Effector memory CD8-positive, alpha-beta T cell (primary cell): ENCODE measurements around the gene SH3RF3.

Source experiments
- ATAC-seq: fragments of 150-1000 bp; cut with Tn5 transposase; replicated peaks from 2 replicates; pipeline ENCODE4 v1.10.0; 2021; ENCODE audit warnings: mild to moderate bottlenecking, moderate library complexity
- DNase-seq, 3 experiments: peaks; one replicate each; pipeline ENCODE4 v3.0.0; 2021
- H3K27ac Mint-ChIP-seq, 2 donors: one replicate each; pipeline ENCODE4 v1.8.0; 2022; ENCODE audit warnings: mild to moderate bottlenecking in 2 of 2, mixed read lengths in 2 of 2, moderate library complexity in 2 of 2
- H3K27me3 Mint-ChIP-seq, 2 donors: one replicate each; pipeline ENCODE4 v1.8.0; 2022; ENCODE audit warnings: mixed read lengths in 2 of 2
- H3K36me3 Mint-ChIP-seq: one replicate; pipeline ENCODE4 v1.8.0; 2022; ENCODE audit warnings: mild to moderate bottlenecking, moderate library complexity, mixed read lengths; ENCODE audit not compliant: insufficient read depth
- H3K4me1 Mint-ChIP-seq, 2 donors: one replicate each; pipeline ENCODE4 v1.8.0; 2022; ENCODE audit warnings: low read depth in 2 of 2, mixed read lengths in 2 of 2
- H3K4me3 Mint-ChIP-seq, 2 donors: one replicate each; pipeline ENCODE4 v1.8.0; 2022; ENCODE audit warnings: mild to moderate bottlenecking in 2 of 2, mixed read lengths in 2 of 2, moderate library complexity in 2 of 2
- H3K9me3 Mint-ChIP-seq, 2 donors: one replicate each; pipeline ENCODE4 v1.8.0; 2022; ENCODE audit warnings: mixed read lengths in 2 of 2

The SH3RF3 gene

DNA sequence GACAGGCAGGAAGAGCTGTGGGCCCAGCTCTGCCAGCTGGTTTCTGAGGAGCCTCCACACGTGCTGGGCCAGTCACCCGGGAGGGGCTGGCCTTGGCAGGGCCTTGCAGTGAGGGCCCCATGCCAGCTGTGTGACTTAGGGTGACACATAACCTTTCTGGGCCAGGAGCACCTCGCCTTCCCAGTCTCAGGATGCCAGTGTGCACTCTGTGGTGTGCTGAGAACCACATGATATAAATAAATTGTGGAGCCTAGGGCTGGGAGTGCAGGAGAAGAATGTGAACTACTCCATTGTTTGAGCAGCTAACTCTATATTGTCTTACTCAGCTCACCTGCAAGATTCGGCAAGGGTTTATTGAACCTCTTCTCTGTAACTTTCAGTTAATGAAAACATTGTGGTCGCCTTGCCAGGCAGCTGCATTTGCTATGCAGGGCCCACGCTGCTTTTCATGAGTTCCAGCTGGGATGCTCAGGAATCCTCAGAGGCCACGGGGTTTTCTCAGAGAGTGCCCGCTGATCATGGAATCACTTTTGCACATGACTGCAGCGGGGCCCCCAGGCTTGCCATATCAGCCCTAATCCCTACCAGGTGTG lies 222.3 kb downstream of the SH3RF3 start:
- no peaks in the 10 kb centered on the region for H3K27me3 Mint-ChIP-seq
- no peak for DNase-seq
- H3K4me3 Mint-ChIP-seq, result no peak overlapping the region
- ATAC-seq, result no peak
- H3K27ac Mint-ChIP-seq, result peak overlapping the region; percentile 9 to 85
- H3K4me1 Mint-ChIP-seq, result peaks cover 14 to 21% of the 10 kb centered on the region in 2 donors
- H3K36me3 Mint-ChIP-seq, result no peaks in the 10 kb centered on the region
- H3K9me3 Mint-ChIP-seq, result no peaks in the 10 kb centered on the region

DNA sequence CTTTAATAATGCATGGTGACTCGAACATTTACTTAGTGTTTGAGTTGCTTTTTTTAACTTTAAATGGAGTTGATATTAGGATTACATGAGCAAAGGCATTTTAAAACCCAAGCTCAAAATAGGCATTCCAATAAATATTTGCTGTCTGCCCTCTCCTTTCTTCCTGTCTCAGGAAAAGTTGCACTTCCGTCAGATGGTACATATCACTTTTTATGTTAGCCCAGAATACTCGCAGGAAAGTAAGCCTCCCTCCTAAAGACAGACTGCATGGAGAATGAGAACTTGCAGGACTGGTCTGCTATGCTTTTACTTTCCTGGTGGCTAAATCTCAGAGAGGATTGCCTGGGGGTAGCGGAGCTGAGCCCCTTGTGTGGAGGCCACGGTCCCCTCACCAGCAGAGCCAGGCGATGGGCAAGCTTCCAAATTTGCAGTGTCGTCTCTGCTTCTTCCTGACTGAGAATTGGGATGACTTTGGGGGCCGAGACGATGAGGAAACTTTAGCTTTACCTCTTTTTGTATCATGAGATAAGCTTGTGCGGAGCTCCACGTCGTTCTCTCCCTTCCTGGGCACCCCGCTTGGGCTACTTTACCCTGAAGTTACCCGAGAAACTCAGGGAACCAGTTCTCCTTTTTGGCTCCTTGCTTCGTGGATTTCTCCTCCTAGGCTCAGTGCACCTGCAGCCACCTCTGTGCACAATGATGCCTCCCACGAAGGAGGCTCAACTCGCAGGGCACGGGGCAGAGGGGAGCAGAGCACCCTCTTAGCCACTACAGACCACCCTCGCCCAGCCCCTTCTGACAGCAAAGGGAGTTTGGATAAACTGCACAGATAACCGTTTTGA lies 223.3 kb downstream of the SH3RF3 start:
- ATAC-seq (no peak), DNase-seq (no peak)
- Mint-ChIP-seq H3K36me3 (no peaks in the 10 kb centered on the region), H3K27me3 (no peaks in the 10 kb centered on the region), H3K27ac (peak overlapping the region in 1 of 2 donors; percentile 13), H3K4me1 (peaks cover 14 to 21% of the 10 kb centered on the region in 2 donors), H3K9me3 (no peaks in the 10 kb centered on the region), H3K4me3 (no peak overlapping the region)

DNA sequence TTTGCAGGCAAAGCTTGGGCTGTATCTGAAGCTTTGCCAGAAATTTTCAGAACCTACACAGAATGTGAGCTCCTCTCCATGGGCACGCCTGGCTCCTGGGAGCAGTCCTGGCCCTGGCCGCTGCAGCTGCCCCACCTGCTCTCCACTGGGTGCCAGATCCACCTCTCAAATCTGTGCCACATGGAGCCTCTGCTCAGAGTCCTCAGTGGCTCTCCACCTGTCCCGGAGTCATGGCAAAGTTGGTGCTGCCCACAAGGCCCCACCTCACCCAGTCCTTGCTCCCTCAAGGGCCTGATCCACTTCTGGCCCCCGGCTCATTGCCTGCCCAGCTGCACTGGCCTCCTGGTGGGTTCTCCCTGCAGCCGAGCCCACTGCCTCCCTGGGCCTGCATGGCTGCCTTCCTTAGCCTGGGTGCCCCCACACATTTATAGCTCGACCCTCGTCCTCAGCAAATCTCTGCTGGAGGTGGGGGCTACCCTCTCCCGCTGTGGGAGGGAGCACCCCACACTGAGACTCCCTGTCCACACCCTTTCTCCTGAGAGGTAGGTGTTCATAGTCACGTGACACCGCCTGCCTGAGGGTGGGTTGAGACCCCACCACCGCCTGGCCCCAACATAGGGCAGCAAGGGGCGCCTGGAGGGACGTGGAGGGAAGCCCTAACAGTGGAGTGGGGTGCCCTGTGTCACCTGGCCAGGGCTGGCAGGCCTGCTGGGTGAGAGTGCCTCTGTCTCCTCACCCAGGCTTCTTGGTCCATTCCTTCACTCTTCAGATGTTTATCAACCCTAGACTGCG lies 224.1 kb downstream of the SH3RF3 start:
- peak overlapping the region in 1 of 2 donors; percentile 13 for H3K27ac Mint-ChIP-seq
- no peak overlapping the region for H3K4me3 Mint-ChIP-seq
- H3K27me3 Mint-ChIP-seq, result no peaks in the 10 kb centered on the region
- ATAC-seq, result no peak
- H3K4me1 Mint-ChIP-seq, result peaks cover 14 to 19% of the 10 kb centered on the region in 2 donors
- no peak for DNase-seq
- H3K36me3 Mint-ChIP-seq, result no peaks in the 10 kb centered on the region
- no peaks in the 10 kb centered on the region for H3K9me3 Mint-ChIP-seq

DNA sequence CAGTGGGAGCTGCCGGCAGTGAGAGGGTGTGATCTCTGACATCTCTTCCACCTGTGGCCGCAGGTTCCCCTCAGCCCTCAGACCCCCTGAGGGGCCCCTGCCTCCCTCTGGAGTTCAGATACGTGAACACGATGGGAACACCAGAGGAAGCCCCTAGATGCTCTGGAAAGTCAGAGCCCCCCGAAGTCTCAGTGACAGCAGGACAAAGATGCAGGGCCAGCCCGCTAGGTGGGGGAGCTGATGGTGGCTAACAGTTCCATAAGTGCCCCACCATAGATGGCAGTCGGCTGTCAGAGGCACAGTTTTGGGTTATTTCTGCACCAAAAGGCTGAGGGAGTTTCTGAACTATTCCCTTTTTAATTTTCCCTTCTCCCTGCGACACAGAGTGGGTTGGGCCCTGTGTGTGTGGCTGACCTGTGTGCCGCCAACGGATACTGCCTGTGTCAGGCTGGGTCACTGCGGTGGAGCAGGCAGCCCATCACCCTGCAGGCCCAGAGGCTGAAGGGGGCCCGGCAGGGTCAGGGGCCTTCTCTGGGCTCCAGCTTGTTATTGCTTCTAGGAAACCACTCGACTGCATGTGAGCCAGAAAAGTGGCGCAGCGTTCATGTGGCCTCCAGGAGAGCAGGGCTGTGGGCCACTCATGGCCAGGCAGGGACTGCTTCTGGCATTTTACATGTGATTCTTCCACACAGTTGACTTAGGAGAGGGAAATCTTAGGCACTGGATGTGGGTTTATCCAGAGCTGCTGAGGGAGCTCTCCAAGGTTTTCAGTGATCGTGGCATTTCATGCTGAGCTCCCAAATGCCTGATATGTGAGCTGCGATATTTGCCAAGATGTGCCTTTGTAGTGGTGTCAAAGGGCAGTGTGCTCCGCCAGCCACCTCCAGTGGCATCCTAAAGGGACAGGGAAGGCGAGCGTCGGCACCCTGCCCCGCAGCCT lies 225.1 kb downstream of the SH3RF3 start:
- H3K4me1 Mint-ChIP-seq, result peaks cover 8 to 12% of the 10 kb centered on the region in 2 donors
- H3K4me3 Mint-ChIP-seq, result no peak overlapping the region
- peaks cover 0 to 4% of the 10 kb centered on the region in 2 donors for H3K9me3 Mint-ChIP-seq
- no peak overlapping the region for H3K27ac Mint-ChIP-seq
- no peaks in the 10 kb centered on the region for H3K36me3 Mint-ChIP-seq
- no peak for ATAC-seq
- no peak for DNase-seq
- H3K27me3 Mint-ChIP-seq, result no peaks in the 10 kb centered on the region

DNA sequence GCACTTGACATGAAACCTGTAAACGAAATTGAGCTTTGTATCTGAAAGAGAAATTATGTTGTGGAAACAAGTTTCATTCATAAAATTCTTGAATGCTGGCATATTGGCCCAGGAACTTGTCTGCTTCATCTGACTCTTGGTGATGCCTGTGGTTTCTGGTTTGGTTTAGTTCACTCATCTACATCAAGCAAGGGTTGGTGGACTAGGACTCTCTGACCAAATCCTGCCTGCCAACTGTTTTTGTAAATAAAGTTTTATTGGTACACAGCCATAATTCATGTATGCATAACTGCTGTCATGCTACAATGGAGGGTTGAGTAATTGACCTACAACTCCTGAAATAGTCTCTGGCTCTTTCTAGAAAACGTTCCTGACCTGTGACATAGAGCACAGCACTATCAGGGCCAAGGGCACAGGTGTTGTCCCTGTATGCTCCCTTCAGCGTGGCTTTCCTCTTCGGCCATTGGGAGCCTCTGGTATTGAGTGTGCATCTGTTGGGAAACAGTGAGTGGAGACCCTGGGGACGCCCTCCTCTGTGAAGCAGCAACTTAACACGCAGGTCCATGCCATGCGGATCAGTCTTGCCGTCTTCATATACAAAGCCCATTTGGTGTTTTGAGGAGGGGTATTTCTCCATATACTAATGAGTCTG lies 226.3 kb downstream of the SH3RF3 start:
- Mint-ChIP-seq H3K27me3 (no peaks in the 10 kb centered on the region), H3K4me1 (peaks cover 0 to 5% of the 10 kb centered on the region in 2 donors)
- no peak for ATAC-seq

DNA sequence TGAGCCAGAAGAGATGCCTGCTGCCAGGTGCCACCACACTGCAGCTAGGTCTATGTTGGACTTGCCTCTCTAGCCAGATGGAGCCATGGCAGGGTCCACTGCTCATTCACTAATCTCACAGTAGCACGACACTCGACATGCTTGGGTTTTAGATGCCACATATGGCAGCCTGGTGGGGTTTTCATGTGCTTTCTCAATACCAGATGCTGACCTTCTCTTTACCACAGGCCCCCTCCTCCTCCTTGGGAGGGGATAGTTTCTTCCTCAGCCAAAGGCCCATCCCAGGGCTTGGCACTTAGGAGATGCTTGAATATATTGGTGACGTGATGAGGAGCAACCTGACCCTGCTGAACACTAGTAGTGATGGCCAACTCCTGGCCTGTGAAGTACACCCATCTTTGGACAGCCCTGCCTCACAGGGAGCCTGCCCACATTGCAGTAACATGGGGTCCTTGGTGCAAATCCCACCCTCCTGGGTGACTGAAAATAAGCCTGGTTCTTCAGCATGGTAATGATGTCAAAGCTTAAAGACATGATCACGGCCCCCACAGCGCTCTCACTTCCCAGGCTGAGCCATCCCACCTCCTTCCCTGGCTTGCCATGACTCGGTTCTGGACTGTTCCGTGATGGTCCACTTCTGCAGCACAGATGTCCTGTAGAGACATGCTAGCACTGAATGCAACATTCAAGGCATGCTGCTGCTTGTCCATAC lies 227.5 kb downstream of the SH3RF3 start:
- Mint-ChIP-seq H3K4me3 (no peak overlapping the region), H3K27me3 (no peaks in the 10 kb centered on the region), H3K27ac (no peak overlapping the region), H3K9me3 (peaks cover 0 to 7% of the 10 kb centered on the region in 2 donors), H3K4me1 (no peaks in the 10 kb centered on the region), H3K36me3 (no peaks in the 10 kb centered on the region)
- ATAC-seq, result no peak
- no peak for DNase-seq

More for the DNA sequence above, 226.3 kb downstream of the SH3RF3 start:
- Mint-ChIP-seq H3K4me3 (no peak overlapping the region), H3K9me3 (peaks cover 0 to 7% of the 10 kb centered on the region in 2 donors), H3K27ac (no peak overlapping the region), H3K36me3 (no peaks in the 10 kb centered on the region)
- DNase-seq, result no peak

DNA sequence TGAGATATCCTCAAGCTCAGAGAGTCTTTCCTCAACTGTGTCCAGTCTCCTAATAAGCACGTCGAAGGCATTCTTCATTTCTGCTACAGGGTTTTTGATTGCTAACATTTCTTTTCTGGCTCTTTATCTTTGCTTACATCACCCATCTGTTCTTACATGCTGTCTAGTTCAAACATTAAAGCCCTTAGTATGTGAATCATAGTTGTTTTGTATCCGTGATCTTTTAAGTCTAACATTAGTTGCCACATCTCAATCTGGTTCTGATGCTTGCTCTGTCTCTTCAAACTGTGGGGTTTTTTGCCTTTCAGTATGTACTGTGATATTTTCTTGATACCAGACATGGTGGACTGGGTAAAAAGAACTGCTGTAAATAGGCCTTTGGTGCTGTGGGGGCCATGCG lies 235.2 kb downstream of the SH3RF3 start:
- peaks cover 0 to 1% of the 10 kb centered on the region in 2 donors for H3K9me3 Mint-ChIP-seq
- H3K27me3 Mint-ChIP-seq, result peaks cover 9 to 28% of the 10 kb centered on the region in 2 donors
- no peaks in the 10 kb centered on the region for H3K36me3 Mint-ChIP-seq
- H3K27ac Mint-ChIP-seq, result no peak overlapping the region
- no peaks in the 10 kb centered on the region for H3K4me1 Mint-ChIP-seq
- H3K4me3 Mint-ChIP-seq, result no peak overlapping the region
- DNase-seq (no peak), ATAC-seq (no peak)

DNA sequence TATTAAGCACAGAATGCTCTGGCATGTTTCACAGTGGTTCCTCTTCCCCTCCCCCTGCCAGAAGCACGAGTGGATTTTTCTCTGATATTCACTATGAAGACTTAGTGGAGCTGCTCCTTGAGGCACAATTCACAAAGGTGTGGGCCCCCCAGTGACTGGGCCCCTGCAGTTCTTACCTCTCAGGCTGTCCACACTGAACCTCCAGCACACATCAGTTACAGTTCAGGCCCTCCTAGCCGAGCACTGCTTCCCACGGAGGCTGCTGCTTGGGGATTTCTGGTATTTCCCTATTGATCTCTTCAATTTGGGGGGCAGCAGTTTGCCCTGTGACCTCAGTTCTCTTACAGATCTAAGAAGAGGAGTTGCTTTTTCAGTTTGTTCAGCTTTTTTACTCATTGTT lies 236.1 kb downstream of the SH3RF3 start:
- no peaks in the 10 kb centered on the region for H3K36me3 Mint-ChIP-seq

DNA sequence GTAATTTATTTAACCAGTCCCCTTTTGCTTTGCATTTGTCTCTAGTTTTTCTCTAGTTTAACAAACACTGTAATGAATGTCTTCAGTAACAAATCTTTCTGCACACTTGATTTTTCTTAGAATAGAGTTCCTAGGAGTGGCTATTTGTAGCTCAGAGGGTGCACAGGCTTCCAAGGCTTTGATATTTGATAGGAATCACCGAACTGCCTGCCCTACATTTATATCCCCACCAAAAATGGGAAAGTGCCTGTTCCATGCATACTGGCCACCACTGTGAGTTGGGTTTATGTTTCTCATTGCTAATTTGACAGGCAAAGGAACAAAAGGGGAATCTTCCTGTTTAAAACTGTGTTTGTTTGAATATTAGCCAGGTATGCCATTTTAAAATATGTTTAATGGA lies 238.7 kb downstream of the SH3RF3 start:
- no peaks in the 10 kb centered on the region for H3K9me3 Mint-ChIP-seq
- no peaks in the 10 kb centered on the region for H3K36me3 Mint-ChIP-seq
- no peak for ATAC-seq
- DNase-seq, result no peak
- H3K27ac Mint-ChIP-seq, result no peak overlapping the region
- no peaks in the 10 kb centered on the region for H3K4me1 Mint-ChIP-seq
- peaks cover 28 to 29% of the 10 kb centered on the region in 2 donors for H3K27me3 Mint-ChIP-seq
- no peak overlapping the region for H3K4me3 Mint-ChIP-seq

More for the DNA sequence above, 236.1 kb downstream of the SH3RF3 start:
- no peaks in the 10 kb centered on the region for H3K4me1 Mint-ChIP-seq
- H3K9me3 Mint-ChIP-seq, result no peaks in the 10 kb centered on the region
- no peak overlapping the region for H3K27ac Mint-ChIP-seq
- H3K4me3 Mint-ChIP-seq, result no peak overlapping the region
- ATAC-seq (no peak), DNase-seq (no peak)
- H3K27me3 Mint-ChIP-seq, result peaks cover 11 to 28% of the 10 kb centered on the region in 2 donors

DNA sequence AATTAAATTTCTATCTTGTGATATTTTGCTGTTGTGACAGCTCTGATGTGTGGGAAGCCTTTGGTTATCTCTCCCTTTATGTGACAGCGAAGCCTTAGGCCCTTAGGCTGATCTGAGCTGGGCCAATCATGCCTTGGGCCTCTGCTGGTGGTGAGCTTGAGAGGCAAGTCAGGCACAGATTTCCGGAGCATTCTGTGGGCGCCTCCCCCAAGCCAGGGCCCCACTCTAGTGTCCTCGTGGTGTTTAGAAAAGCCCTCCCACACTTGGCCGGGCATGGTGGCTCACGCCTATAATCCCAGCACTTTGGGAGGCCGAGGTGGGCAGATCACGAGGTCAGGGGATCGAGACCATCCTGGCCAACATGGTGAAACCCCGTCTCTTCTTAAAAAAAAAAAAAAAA lies 239.8 kb downstream of the SH3RF3 start:
- Mint-ChIP-seq H3K9me3 (no peaks in the 10 kb centered on the region), H3K36me3 (no peaks in the 10 kb centered on the region), H3K27ac (no peak overlapping the region), H3K4me3 (no peak overlapping the region), H3K27me3 (peaks cover 21 to 38% of the 10 kb centered on the region in 2 donors), H3K4me1 (no peaks in the 10 kb centered on the region)
- DNase-seq, result no peak
- ATAC-seq, result no peak

DNA sequence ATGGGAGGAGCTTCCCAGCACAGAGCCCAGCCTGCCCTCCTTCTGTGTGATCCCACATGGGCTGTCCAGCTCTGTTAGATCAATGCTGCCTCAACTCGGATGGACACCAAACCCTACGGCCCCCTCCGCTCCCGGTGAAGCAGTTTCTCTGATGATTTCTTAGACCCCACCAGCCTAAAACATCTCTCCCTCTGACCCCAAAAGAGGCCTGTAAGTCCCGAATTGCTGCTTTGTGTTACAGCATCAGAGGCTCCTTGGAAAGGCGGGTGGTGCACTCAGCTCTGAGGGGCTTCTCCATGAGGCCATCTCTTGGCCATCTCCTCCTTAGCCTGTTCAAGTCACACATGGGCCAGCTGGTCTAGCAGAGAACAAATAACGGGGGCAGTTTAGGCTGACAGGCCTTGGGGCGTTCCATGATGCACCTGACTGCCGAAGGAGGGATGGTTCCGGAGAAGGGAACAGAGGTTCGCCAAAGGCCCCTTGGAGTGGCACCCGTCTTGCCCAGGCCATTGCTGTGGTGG lies 240.7 kb downstream of the SH3RF3 start:
- Mint-ChIP-seq H3K27ac (no peak overlapping the region), H3K9me3 (no peaks in the 10 kb centered on the region), H3K4me3 (no peak overlapping the region), H3K4me1 (no peaks in the 10 kb centered on the region), H3K36me3 (no peaks in the 10 kb centered on the region), H3K27me3 (peaks cover 14 to 41% of the 10 kb centered on the region in 2 donors)
- DNase-seq (no peak), ATAC-seq (no peak)
